WERI-Rb-1 (cell line): Measurements from ENCODE around the gene KCNIP1.

Source experiments
- DNase-seq: peaks from one replicate; pipeline ENCODE4 v3.0.0-alpha.2; 2020
- H3K27ac ChIP-seq: fragments of 250-450 bp; sonication (Bioruptor Pico); 2 replicates; pipeline ENCODE4 v1.5.1; 2020; ENCODE audit warnings: mild to moderate bottlenecking, moderate library complexity
- H3K27me3 ChIP-seq: fragments of 250-450 bp; sonication (Bioruptor Pico); 2 replicates; pipeline ENCODE4 v1.5.1; 2021; ENCODE audit warnings: mild to moderate bottlenecking, low read depth, moderate library complexity; ENCODE audit not compliant: insufficient read depth, severe bottlenecking
- H3K36me3 ChIP-seq: fragments of 250-450 bp; sonication (Bioruptor Pico); 2 replicates; pipeline ENCODE4 v1.5.1; 2020; ENCODE audit warnings: mild to moderate bottlenecking, moderate library complexity
- H3K4me3 ChIP-seq: 2 replicates; pipeline ENCODE4 v1.5.1; 2011; ENCODE audit warnings: low read depth, mild to moderate bottlenecking, control low read depth, low read length
- H3K9me3 ChIP-seq: fragments of 250-450 bp; sonication (Bioruptor Pico); 2 replicates; pipeline ENCODE4 v1.5.1; 2021; ENCODE audit warnings: mild to moderate bottlenecking, moderate library complexity; ENCODE audit not compliant: severe bottlenecking
- CTCF ChIP-seq: IDR thresholded peaks from 2 replicates; pipeline ENCODE4 v1.5.1; 2011; ENCODE audit warnings: low read depth, mild to moderate bottlenecking, control low read depth, inconsistent platforms, low read length

Gene KCNIP1

DNA sequence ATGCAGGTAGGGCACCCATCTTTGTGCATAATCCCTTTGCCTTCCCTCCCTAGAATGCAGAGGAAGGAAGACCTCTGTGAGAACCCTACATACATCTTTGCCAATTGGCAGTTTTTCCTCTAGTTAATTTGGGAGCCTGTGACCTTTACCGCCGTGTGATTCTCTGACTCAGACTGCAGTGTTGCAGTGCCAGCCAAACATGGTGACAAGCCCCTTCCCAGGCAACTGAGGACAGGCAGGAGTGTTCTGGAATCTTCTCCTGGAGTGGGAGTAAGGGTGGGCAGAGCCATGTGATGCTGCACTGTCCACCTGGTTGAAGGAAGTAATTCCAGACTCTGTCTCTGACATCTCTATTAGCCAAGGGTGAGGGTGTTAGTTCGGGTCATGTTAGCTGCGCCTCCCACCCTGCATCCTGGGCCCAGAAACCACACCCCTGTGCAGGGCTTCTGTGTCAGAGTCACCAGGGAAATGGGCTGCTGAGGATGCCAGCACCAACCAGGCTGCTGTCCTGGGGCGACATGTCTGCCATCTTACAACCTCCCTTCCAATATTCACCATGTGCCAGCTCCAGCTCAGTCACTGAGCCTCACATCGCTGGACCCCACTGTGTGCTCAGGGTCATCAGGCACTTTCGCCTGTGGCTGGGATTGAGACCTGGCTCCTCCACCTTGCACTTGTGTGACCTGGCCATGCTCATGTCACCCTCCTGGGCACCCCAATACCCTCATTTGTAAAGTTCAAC is 21.8 kb downstream of the KCNIP1 start:
- H3K9me3 ChIP-seq: no peaks in the 10 kb centered on the region
- peaks cover 61% of the 10 kb centered on the region for H3K27me3 ChIP-seq
- TF ChIP-seq CTCF: no peak
- no peak overlapping the region for H3K4me3 ChIP-seq
- no peaks in the 10 kb centered on the region for H3K36me3 ChIP-seq
- no peak for DNase-seq
- no peak overlapping the region for H3K27ac ChIP-seq

GRCh38 chr5:170527991-170528390 is 24.2 kb downstream of the KCNIP1 start:
- Histone ChIP-seq H3K27me3 (peaks cover 61% of the 10 kb centered on the region), H3K36me3 (no peaks in the 10 kb centered on the region), H3K27ac (no peak overlapping the region), H3K9me3 (no peaks in the 10 kb centered on the region), H3K4me3 (no peak overlapping the region)
- no peak for TF ChIP-seq CTCF
- DNase-seq: no peak

DNA sequence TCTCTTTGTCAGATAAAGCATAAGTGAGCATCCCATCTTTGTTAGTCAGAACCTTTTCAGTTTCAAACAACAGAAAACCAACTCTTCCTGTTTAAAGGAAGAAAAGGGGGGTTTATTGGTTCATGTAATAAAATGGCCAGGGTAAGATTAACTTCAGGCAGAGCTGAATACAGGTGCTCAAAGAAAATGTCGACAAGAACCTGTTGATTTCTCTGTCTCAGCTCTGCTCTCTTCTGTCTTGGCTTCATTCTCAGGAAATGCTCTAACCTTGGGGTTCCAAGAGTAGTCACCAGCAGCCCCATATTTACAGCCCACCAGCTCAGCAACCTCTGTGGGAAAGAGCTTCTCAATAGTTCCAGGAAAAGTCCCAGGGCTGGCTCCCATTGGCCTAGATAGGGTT is 25.2 kb downstream of the KCNIP1 start:
- H3K4me3 ChIP-seq: no peak overlapping the region
- no peak overlapping the region for H3K27ac ChIP-seq
- H3K9me3 ChIP-seq: no peaks in the 10 kb centered on the region
- peaks cover 60% of the 10 kb centered on the region for H3K27me3 ChIP-seq
- DNase-seq: no peak
- no peaks in the 10 kb centered on the region for H3K36me3 ChIP-seq
- TF ChIP-seq CTCF: no peak

DNA sequence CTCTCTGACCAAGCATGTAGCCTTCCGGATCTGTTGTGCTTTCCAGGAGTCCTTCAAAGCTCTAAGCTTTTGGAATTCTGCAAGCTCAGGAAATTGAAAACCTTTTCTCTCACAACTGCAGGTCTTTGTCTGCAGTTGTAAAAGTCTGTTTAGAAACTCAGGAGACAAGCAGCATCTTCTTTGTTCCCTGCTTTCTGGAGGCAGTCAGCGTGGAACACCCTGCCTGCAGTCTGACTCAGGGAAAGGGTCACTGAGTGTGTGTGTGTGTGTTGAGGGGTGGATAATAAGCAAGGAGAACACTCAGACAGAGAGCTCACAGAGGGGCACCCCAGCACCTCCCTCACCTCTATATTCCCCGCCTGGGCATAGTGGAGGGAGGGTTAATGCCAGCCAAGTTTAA is 29.1 kb downstream of the KCNIP1 start:
- DNase-seq: no peak
- H3K36me3 ChIP-seq: no peaks in the 10 kb centered on the region
- H3K4me3 ChIP-seq: no peak overlapping the region
- H3K27ac ChIP-seq: no peak overlapping the region
- TF ChIP-seq CTCF: no peak
- H3K9me3 ChIP-seq: no peaks in the 10 kb centered on the region
- peaks cover 64% of the 10 kb centered on the region for H3K27me3 ChIP-seq

DNA sequence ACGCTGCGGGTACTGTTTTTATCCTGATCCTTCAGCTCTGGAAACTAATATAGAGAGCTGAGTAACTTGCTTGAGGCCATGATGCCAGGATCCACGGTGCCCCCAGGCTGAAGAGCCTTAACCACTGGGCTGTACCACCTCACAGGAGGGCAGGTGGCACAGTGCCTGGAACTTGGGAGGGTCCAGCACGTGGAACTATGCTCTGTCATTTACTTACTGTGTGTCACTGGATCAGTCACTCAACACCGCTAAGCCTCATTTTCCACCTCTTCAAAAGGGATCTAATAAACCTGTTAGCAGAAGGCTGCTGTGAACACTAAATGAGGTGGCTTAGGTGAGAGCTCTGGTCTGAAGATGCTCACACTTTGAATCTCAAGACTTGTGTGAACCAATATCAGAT is 29.6 kb downstream of the KCNIP1 start:
- no peak overlapping the region for H3K4me3 ChIP-seq
- TF ChIP-seq CTCF: no peak
- H3K9me3 ChIP-seq: no peaks in the 10 kb centered on the region
- no peak overlapping the region for H3K27ac ChIP-seq
- DNase-seq: no peak
- H3K36me3 ChIP-seq: no peaks in the 10 kb centered on the region
- H3K27me3 ChIP-seq: peaks cover 63% of the 10 kb centered on the region

- no peak for TF ChIP-seq CTCF
- no peak overlapping the region for H3K27ac ChIP-seq
- no peak overlapping the region for H3K4me3 ChIP-seq
- H3K36me3 ChIP-seq: no peaks in the 10 kb centered on the region
- peaks cover 61% of the 10 kb centered on the region for H3K27me3 ChIP-seq
- DNase-seq: no peak
- H3K9me3 ChIP-seq: no peaks in the 10 kb centered on the region
Observed at GRCh38 chr5:170534177-170534576, 30.4 kb downstream of the KCNIP1 start.
